HG03135 (cell line): ENCODE measurements around the gene PLK5.

Source experiments
- ATAC-seq: cut with Tn5 transposase; IDR thresholded peaks from one replicate; pipeline ENCODE4 v1.9.1; 2021; ENCODE audit warnings: mild to moderate bottlenecking, moderate library complexity; ENCODE audit not compliant: unreplicated experiment

The PLK5 gene

DNA sequence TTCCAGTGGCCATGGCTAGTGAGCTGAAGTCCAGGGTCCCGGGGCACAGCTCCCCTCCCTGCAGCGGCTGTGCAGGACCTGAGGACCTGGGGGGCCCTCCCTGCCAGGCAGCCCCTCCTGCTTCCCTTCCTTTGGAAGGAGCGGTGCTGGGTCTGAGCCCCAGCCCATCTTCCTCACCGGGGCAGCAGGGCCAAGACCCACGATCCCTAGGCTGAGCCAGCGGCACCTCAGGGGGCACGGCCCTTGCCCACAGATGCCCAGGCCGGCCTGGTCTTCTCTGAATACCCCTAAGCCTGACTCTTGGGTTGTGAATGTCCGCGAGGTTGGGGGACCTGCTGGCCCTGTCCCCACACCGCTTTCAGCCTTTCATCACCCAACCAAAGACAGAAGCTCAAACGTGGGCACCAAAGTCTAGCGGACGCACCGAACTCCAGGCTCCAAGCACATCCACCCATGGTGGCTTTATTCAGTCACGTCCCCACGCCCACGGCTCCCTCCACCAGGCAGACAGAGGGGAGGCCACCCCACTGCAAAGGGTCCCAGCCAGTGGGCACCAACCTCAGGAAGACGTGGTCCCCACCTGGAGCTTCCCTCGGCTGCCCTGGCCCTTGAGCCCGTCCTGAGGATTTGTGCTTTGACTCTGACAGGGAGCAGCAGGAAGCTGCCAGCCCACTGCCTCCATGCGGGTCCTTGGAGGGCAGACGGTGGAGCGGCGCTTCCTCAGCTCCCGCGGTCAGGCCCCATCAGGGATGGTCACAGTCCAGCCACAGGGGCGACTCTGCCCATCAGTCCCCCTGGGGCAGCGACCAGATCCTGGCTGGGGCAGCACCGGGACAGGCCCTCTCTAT, 52.6 kb downstream of the PLK5 start:
- ATAC-seq = no peak

DNA sequence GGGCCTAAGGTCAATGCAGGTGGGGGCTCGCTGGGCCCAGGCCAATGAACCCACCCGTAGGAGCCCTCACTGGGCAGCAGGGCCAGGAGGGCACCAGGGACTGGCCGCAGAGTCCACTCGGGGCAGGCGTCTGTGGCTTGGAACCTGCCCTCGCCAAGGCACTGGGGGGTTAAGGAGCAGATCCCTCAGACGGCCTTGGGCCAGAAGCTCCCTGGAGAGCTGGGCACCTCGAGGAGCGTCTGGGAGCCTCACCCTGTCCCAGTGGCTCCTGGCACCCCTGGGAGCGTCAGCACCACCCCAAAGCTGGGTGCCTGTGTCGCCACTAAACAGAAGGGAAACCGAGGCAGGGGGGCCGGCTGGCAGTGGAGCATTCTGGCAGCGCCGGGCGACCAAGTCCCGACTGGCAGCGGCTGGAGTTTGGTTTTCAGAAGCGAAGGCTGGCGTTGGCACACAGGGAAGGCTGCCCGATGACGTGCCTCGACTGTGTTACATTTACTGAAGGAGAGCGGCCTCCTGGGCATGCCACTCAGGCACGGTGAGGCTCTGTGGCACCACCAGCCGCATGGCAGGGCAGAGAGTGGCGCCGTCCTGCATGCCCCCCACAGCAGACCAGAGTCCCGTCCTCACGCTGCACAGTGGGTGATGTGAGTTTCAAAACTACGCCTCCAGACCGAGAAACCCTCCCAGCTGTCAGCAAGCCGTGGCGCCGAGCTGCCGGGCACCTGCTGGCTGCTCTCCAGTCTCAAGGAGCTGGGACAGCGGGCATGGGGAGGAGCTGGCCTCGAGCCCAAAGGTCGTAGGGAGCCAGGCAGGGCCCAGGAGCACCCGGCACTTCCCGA, 53.4 kb downstream of the PLK5 start:
- no peak for ATAC-seq

DNA sequence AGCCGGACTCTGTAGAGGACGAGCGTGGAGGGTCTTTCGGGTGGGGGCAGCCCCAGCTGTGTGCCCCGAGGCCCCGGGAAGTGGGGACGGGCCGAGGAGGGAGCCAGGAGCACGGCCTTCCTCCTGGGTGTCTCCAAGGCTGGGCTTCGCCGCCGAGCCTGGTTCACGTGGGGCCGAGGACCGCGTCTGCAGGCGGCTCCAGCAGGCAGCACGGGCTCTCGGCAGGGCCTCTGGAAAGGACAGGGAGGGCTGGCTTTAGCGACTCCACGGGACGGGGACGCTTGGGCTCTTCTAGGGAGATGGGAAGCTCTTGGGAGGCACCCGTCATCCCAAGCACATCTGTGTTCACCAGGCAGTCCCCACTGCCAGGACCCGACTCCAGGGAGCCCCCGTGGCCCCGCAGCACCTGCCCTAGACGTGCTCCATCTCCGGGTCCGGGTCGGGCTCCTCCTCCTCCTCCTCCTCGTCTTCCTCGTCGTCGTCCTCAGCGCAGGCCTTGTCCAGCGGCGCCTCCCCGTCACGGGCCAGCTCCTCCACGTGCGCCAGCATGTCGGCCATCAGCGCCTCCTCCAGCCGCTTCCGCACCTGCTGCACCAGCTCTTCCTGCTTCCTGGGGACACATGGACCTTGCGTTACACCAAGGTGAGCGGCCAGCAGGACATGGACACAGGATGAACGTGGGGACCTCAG, 54.2 kb downstream of the PLK5 start:
- no peak for ATAC-seq

DNA sequence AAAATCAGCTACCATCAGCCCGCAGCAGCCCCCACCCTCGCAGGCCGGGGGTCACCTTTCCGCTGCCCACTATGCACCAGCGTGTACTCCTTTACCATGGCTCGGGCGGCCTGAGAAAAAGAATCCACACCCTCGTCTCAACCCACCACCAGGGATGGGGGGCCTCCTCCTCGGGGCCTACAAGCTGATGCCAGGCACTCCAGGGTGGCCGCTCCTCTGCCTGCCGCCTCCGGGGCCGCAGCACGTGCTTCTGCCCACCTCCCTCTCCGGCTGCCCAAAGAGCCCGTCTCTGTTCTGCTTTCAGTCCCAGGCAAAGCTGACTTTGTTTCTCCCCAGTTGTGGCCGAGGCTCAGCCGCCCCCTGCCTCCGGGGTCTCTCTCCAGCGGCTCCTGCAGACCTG, 55.3 kb downstream of the PLK5 start:
- ATAC-seq = no peak

DNA sequence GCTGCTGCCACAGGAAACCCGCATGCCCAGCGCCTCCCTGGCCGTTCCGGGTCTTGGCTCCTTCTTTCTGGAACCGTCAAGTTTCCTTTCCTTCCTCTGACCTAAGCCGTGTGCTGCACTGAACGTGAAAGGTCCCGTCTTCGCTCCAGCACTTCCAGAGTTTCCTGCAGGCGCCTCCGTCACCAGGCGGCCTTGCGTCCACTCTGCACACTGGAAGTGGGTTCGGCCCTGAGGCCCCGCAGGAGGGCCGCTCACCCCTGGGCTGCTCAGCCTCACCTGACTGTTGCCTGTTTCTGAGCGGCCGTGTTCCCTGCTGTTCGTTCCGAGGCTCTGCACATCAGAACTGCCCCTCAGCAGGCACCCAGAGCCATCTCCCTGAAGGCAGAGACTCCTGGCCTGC, 56.5 kb downstream of the PLK5 start:
- no peak for ATAC-seq

DNA sequence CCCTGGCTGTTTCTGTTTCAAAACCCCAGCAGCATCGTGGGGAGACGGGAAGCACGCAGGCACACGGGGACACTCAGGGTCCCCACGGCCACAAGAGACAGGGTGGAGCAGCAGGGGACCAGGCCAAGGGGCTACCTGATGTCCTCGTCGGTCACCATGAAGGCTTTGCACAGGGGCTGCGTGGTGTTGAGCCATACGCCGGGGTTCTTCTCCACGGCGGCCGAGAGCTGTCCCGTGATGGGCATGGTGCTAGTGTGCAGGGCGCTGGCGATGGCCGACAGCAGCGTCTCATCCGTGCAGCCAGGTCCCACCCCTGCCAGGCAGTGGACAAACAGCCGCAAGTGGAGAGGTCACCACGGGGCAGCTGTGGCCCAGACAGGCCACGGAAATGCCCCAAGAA, 57.1 kb downstream of the PLK5 start:
- ATAC-seq = no peak

DNA sequence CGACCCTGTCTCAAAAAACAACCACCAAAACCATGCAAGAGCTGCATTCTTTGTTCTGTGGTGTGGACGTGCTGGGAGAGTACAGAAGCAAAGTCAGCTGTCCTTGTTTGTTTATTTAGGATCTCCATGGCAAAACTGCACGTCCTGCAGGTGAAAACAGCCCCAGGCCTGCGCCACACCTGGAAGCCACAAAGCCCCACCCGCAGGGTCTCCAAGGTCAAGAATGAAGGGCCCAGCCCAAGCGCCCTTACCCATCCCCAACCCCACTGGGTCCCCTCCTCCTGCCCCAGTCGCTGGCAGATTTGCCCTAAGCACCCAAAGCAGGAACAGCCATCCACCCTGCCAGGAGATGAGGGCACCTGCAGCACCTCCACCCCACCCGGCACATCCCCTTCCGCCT, 58.3 kb downstream of the PLK5 start:
- no peak for ATAC-seq

DNA sequence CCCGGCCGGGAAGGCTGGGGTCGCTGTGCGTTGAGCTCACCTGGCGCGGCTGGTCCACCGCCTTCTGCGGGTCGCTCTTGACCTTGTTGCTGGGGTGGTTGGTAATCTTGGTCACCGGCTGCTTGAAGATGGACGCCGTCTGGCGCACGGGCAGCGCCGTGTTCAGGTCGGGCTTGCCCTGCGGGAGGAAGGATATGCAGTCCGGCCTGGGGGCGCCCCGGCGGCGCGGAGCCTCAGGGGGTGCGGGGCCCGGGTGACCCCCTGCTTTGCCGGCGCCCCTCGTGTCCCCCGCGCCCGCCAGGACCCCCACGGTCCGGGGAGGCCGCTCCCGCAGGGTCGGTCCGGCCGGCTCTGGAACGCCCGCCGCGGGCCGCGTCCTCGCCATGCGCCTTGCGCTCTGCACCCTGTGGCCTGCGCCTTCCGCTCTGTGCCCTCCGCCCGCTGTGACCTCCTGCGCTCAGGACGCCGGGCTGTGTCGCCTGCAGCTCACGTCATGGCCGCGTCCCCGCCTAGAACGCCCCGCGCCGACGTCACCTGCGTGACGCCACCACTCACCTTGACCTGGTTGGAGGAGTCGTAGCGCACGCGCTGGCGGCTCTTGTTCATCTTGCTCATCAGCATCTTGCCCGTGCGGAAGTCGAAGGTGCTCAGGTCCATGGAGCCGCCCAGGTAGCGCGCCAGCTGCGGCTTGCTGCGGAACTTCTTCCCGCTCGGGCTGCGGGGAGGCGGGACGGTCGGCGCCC, 60.8 kb downstream of the PLK5 start:
- no peak for ATAC-seq

DNA sequence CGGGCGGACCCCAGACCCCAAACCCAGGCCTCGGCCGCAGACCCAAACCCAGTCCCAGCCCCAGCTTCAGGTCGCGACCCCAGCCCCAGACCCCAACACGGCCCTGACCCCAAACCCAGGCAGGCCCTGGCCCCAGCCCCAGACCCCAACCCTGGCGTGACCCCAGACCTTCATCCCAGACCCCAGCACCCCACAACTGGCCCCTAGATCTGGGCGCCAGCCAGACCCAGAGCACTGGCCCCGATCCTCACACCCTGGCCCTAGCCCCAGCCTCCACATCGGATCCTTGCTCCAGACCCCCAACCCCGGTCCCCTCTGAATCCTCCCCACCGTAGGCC, 61.3 kb downstream of the PLK5 start:
- ATAC-seq = no peak
